HK-2 (cell line): ENCODE results near the gene GRK1.

Experiments
- DNase-seq: peaks from one replicate; pipeline ENCODE4 v3.0.0-alpha.2; 2018; ENCODE audit not compliant: unreplicated experiment

Gene GRK1

DNA sequence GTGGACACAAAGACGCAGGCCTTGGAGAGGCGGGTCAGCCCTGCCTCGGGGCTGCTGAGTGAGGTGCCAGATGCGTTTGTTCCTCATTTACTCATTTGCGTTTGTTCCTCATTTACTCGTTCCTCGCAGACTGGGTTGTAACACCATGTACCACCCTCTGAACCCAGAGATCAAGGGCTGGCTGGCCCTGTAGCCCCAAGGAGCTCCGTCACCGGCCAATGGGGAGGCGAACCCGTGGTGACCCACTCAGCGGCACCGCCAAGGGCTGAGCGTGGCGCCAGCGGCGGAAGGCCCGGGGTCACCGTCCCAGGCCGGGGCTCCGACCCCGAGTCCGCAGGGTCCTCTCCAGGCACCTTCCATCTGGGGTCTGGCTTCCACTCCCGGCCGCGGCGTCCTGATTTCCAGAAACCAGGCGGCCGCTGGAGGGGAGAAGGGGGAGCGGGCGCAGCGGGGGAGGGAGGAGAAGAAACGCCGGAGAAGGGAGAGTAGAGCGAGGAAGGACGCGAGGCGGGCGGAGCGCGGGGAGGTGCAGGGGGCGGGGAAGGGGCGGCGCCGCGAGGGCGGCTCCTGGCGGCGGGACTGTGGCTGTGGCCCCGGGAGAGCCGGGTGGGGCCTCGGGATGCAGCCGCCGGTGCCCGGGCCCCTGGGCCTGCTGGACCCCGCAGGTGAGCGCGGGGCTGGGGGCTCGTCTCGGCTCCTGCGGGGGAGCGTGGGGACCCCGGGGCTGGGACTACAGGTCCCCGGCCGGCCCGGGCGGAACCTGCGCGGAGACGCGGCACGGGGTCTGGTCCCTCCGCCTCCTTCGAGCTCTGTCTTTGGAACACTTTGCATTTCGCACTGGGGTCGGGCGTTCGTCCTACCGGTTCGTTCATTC is 91.9 kb downstream of the GRK1 start, which contains the start of gene TMEM255B:
TSS of gene TMEM255B (plus strand) at position 576 of the 874 bp plus-strand sequence. CDS start at position 620, 44 bp downstream.
- peak; percentile 66 for DNase-seq

DNA sequence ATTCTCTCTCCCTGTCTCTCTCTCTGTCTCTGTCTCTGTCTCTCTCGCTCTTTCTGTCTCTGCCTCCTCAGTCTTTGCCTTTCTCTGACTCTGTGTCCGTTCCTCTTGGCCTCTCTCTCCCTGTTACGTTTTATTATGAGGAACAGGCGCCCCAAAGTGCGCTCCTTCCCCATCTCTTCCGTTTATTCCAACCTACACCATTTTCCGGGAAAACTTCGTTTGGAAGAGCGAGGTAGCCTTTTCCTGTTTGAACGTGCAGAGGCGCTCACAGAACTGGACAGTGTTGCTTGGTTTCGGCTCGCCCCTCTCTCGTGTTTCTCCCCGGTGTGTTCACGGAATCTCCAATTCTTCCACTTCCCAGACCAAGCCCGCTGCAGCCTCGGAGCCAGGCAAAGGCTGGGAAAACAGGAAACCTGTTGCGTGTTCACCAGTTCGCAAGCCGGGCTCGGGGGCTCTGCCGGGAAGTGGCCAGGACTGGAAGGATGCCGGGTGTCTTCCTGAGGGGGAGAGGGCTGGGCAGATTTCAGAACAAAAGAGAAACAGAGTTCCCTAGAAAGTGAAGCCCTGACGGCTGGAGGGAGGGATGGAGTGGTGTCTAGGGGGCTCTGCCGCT is 92.6 kb downstream of the GRK1 start:
- DNase-seq = peak; percentile 13

DNA sequence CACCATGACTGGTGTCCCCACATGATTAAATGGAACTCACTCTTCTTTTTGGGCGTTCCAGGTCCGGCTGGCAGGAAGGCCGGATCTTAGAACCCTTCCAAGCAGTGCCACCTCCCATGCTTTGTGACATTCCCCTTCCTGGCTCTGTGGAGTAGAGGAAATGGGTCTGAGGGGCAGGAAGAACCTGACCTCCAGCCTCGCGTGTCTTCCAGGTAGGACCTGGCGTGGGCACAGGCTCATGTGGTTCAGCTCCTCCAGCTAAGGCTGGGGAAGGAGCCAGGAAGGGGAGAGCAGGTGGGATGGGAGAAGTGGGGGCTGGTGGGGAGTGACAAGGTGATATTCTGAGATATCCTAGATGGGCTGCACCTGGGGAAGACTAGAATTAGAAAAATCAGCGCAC is 94.1 kb downstream of the GRK1 start:
- no peak for DNase-seq

DNA sequence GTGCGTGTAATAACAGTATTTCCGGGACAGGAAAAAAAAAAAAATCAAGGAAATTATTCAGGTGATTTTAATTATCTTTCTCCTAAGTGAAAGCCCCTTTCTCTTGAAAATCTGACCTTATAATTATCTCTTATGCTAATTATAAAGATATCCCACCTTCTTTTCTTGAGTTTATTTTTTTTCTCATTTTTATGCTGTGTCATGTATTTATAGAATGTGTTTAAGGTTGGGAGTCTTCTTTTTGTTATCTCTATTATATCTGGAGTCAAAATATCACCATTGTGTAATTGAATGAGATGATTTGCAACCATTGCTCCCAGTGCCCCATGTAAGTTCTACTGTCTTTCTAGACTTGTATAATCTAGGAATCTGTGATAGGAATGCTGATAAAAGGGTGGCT is 95.1 kb downstream of the GRK1 start:
- no peak for DNase-seq

DNA sequence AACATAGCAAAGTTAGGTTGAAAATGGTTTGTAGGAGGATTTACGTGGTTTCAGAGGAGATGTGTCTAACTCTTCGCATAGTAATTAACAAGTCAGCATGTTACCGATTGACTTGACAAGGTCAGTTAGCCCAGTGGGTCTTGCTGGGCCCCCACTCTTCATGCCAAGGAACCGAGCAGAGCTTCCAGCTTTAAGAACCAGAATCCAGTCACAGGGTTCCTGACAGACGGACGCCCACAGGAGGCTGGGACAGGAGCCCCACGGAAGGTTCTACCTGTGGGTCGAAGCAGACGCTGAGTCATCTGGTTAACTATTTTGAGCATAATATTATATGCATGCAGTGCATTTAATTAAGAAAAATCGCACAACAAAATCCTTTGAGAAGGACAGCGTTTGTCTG is 95.5 kb downstream of the GRK1 start:
- DNase-seq = no peak

DNA sequence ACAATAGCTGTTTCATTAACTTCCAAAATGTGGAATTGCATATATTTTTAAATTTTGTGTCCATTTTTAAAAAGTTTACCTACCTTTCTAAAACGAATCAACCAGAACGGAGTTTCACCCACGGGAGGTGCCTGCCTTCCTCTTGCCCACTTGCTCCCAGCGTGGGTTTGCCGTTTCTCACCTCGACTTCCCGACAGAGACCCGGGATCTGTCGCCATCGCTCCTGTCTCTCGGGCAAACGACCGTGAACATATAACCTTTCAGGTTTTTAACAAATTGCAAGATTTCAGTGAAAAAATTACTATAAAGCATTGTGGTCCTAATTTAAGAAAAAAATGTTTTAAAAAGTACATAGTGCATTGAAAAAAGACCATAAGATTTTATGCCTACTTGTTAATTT is 96.2 kb downstream of the GRK1 start:
- no peak for DNase-seq

DNA sequence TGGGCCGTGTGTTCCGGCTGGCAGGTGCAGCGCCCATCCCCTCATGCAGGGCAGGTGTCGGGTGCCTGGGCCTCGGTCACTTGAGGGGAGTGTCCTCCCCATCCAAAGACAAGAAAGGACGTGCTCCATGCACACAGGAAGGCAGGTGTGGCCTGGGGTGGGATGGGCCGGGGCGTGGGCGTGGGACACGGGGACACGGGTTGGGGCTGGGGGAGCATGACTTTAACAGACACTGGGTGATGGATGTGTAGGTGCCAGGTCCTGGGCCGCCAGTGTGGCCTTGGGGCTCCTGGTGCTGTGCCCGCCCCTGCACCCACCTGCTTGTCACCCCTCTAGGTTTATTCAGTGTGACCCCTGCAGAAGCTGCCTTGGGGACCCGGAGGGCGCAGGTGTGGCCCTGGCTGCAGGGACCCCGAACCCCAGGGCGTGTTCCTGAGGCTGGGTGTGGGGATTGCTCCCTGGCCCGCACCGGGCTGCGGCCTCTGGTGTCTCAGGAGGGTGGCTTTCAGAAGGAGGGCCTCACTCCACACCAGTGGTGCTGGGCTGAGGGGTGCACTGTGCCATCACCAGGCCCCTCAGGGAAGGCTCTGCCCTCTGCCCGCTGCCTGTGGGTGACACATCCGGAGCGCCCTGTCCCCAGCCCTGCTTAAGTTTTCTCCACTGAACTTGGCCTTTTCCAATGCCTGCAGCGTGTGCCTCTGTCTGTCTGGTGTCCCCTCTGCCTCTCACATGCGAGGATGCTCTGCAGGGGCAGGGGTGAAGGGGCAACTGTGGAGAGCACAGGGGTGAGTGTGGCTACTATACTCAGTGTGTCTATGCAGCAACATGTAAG is 97.2 kb downstream of the GRK1 start:
- DNase-seq = no peak

DNA sequence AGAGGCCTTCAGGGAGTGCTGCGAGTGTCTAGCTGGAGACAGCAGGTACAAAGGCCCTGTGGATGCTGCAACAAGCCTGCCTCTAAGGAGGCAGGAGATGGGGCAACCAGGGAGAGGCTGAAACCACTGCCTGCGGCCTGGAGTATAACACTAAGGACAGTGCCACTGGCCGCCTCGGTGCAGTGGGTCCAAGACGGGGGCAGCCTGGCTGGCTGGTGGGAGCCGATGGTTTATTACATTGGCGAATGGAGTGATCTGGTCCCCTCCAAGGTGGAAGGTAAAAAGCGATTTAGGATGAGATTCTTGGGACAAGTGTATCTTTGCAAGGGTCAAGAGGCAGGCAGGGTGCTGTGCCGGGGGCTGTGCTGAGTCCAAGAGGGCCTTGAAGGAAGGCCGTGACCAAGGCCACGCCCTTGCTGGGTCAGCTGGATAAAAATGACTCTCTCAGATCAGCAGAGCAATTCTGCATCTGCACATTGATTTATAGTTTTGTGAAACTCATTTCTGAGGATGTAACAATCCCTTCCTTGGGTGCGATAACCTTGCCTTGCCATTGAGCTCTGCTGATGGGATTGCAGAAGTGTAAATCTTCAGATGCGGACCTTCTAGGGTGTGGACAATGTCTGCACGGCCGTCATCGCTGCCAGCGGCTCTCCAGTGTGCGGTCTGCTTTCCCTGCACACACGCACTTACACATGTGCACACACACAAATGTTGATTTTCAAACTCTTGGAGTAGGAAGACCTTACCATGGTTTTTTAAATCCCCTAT is 98.0 kb downstream of the GRK1 start:
- DNase-seq = no peak

DNA sequence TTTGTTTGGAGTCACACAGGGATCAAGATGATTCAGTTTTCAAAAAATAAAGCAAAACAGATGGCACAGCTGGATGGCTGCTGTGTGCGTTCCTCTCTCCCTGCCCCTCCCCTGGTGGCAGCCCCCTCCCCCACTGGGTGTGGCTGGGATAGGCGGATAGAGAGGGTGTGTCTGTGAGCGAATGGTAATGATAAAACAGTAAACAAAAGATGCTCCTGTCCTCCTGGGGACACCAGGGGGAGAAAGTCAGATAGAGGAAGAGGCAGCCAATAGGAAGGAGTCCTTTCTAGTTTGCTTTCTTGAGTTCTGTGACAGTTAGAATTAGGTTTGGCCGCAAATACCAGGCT is 98.5 kb downstream of the GRK1 start:
- DNase-seq = no peak

DNA sequence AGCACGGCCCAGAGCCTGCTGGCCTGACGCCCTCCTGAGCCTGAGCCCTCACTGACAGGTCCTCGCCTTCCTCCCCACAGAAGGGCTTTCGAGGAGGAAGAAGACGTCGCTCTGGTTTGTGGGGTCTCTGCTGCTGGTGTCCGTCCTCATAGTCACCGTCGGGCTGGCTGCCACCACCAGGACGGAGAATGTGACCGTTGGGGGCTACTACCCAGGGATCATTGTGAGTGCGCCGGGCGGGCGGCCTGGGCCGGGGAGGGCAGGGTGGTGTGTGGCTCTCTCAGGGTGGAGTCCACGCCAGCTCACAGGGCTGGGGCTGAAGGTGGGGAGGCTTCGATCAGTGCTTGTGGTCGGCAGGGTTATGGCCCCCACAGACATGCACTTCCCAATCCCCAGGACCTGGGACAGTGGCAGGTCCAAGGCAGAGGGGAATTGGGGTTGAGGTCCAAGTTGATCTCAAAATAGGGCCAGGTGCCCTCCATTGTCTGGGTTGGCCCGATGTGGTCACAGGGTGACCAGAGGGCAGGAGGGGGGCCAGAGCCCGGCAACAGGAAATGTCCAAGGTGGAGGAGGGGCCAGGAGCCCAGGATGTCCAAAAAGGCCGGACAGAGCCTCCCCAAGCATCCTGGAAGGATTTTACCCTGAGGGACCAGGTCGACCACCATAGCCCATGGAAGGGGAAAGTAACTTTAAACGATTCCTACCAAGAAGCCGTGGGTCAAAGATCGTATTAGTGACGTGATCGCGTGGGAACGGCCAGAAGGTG is 99.2 kb downstream of the GRK1 start:
- no peak for DNase-seq

DNA sequence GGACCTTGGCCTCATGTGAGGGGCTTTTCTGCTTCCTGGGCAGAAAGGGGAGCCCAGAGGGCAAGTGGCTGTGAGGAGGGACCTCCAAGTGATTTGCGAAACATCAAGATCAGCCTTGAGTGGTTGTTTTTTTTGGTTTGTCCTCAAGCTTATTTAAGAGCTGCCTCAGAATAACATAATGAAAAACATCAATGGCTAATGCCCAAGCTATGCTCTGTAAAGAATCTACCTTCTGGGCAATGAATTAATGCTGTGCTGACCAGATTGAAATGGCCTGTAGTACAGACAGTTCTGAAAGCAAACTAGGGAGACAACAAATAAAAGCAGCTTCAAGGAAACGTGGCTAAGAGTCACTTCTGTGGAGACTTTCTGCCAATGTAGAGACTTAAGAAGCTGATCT is 100.3 kb downstream of the GRK1 start:
- no peak for DNase-seq

DNA sequence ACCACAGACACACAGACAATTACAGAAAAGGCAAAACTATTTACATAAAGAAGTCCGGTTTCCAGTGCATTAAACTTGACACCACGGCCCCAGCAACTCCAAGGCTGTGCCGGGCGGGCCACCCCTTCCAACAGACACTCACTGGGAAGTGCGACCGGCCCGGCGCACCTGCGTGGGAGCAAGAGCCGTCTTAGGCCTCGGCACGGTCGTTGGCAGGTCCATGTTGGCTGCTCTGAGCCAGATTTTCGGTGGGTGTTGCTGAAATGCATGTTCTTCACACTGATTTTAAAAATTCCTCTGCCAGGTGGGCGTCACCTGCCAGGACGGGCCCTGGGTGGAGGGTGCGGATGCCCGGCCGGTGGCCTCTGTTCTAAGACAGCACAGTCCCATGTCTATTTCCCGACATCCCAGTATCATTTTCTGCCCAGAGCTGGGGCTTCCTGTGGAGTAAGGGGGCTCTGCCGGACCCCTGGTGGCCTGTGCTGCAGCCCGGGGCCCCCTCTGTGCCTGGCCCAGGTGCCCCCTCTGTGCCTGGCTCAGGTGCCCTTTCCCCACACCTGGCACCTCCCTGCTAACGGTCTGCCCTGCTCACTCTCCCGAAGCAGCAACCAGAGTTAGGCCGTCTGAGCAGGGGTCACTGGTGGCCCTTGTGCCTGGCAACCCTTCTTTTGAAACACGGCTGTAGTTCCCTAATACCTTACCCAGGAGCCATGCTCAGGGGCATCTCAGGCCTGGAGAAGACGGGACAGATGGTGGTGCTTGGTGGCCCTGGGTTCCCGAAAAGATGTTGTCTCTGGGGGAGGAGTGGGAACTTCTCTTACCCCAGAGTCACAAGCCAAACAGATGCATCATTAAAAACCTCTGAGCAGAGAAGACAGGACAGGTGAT is 101.2 kb downstream of the GRK1 start:
- no peak for DNase-seq

DNA sequence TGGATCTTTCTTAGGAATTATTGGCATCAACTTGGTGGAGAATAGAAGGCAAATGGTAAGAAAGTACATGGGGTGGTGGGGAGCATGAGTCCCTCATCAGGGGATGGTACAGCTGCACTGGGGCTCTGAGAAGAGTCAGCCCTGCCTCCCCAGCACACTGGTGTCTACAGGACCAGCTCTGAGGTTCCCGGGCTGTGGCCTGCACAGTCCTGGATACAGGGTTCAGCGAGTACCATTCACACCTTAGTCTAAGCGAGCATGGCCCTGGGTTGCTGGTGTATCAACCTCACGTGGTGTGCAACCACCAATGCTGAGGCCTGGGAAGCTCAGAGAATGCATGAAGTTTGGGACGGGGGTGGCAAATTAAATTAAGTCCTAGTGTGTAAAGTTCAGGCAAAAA is 102.1 kb downstream of the GRK1 start:
- no peak for DNase-seq

DNA sequence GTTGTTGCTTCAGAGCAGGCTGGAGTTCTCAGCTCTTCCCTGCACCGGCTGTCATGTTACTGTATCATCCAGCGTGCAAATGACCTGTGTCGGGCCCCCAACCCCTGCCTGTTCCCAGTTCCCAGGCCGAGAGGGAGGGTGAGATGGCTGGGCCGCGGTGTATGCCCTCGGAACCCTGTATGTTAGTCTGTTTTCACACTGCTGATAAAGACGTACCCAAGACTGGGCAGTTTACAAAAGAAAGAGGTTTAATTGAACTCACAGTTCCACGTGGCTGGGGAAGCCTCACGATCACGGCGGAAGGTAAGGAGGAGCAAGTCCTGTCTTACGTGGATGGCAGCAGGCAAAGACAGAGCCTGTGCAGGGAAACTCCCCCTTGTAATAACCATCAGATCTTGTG is 102.9 kb downstream of the GRK1 start:
- no peak for DNase-seq

DNA sequence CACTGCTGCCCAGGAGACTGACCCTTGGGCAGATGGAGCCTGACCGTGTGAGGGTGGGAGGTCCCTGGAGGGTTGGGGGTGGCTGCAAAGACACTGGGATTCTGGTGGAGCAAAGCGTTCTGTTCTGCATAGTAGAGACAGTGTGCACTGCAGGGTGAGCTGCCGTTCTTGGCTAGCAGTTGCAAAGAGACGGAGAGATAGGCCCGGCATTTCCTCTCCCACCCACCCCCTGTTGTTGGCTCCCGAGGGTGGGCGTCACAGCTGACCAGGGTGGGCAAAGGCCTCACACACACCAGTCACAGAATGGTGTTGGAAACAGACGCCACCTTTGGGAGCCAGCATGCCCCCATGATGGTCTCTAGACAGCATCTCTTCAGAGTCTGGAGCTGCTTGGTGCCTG is 103.4 kb downstream of the GRK1 start:
- no peak for DNase-seq

DNA sequence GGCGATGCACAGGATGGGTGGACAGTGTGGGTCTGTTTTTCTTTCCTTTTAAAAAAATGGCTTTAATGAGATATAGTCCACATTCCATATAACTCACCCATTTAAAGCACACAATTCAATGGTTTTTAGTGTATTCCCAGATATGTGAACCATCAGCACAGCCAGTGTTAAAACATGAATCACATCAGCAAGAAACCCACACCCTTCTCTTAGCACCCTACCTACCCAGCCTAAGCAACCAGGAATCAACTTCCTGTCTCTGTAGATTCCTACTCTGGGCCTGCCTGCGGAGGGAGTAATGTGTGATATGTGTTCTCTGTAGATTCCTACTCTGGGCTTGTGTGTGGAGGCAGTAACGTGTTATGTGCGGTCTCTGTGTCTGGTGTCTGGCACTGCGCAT is 103.9 kb downstream of the GRK1 start:
- no peak for DNase-seq

DNA sequence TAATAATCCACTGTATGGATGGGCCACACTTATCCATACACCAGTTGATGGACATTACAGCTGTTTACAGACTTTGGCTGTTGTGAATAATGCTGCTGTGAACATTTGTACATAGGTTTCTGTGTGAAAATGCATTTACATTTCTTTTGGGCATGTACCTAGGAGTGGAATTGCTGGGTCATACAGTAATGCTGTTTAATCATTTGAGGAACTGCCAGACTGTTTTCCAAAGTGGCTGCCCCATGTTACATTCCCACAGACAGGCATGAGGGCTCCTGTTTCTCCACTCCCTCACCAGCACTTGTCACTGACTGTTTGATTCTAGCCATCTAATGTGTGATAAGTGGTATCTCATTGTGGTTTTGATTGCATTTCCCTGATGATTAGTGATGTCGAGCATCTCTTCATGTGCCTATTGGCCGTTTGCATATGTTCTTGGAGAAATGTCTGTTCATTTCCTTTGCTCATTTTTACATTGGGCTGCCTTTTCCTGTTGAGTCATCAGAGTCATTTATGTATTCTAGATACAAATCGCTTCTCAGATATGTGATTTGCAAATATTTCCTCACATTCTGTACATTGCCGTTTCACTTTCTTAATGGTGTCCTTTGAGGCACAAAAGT is 104.8 kb downstream of the GRK1 start:
- no peak for DNase-seq

DNA sequence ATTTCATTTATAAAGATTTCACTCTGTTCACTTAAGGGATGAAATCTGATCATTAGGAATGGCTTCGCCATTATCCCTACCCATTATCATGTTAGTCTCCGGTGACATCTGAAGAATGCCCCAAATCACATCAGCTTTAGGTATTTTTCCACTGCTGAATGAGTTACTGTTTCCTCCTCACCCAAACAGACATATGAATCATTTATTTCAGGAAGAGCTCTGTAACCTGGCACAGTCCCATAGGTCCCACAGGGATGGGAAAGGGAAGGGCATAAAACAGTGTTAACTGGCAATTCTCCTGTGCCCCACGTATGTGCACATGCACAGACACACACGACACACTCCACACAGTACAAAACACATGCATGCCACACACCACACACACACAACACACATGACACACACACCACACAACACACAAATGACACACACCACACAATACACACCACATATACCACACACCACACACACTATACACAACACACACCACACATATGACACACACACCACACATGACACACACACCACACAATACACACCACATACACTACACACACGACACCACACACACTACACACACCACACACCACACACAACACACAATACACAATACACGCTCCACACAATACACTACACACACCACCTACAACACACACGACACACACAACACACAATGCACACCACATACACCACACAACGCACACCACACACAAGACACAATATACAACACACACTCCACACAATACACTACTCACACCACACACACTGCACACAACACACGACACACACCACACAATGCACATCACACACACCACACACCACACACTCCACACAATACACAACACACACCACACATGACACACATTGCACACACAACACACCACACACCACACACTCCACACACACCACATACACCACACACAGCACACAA is 107.4 kb downstream of the GRK1 start:
- no peak for DNase-seq
